K562 (cell line): Measurements from ENCODE around the gene CD93.

Source experiments
- EZH2 ChIP-seq: IDR thresholded peaks from 2 replicates; pipeline ENCODE4 v1.6.1; 2012; ENCODE audit warnings: low read depth, mild to moderate bottlenecking, inconsistent platforms, low read length, borderline replicate concordance
- GABPB1 ChIP-seq: sonication (generic); formaldehyde crosslinking; IDR thresholded peaks from 2 replicates; pipeline ENCODE4 v1.8.0; 2022; ENCODE audit warnings: mild to moderate bottlenecking, missing genetic modification reagents
- POLR2A ChIP-seq: fragments of 450-650 bp; conservative IDR thresholded peaks from 2 replicates; pipeline ENCODE4 v1.6.1; 2016
- TAF1 ChIP-seq: IDR thresholded peaks from 2 replicates; pipeline ENCODE4 v1.6.1; 2011; ENCODE audit warnings: mild to moderate bottlenecking, low read length, moderate library complexity; ENCODE audit not compliant: insufficient read depth, control insufficient read depth, severe bottlenecking; ENCODE audit errors: extremely low read depth
- ZEB2 ChIP-seq: fragments of 450-650 bp; IDR thresholded peaks from 2 replicates; pipeline ENCODE4 v1.6.1; 2016
- ZZZ3 ChIP-seq: fragments of 450-650 bp; IDR thresholded peaks from 2 replicates; pipeline ENCODE4 v1.6.1; 2016; ENCODE audit warnings: antibody characterized with exemption, mild to moderate bottlenecking, moderate library complexity
- TF ChIP-seq, protein P1 (sequence below): IDR thresholded peaks from 2 replicates; pipeline ENCODE4 v1.6.1; 2014; ENCODE audit warnings: antibody characterized with exemption
- TF ChIP-seq, protein P2 (sequence below), 3 experiments: IDR thresholded peaks in 2 of 3; conservative IDR thresholded peaks in 1 of 3; 2 replicates each; pipeline ENCODE4 v1.5.1; 2011 to 2012; ENCODE audit warnings: low read length in 3 of 3, mild to moderate bottlenecking in 3 of 3, control low read depth in 2 of 3, improper control_type of control experiment in 1 of 3, inconsistent platforms in 1 of 3, low read depth in 1 of 3, mixed read lengths in 1 of 3, moderate library complexity in 1 of 3; ENCODE audit not compliant: insufficient read depth in 2 of 3
- TF ChIP-seq, protein P3 (sequence below), 2 experiments: fragments of 450-650 bp in 1 of 2; sonication (generic) in 1 of 2; formaldehyde crosslinking in 1 of 2; IDR thresholded peaks; 2 replicates each; pipeline versions ENCODE4 v1.7.1 to v1.9.0; 2016 to 2022; ENCODE audit warnings: inconsistent platforms in 1 of 2, mild to moderate bottlenecking in 1 of 2, missing genetic modification reagents in 1 of 2
- TF ChIP-seq, protein P4 (sequence below): fragments of 450-650 bp; IDR thresholded peaks from 2 replicates; pipeline ENCODE4 v1.6.1; 2017; ENCODE audit warnings: antibody characterized with exemption, mild to moderate bottlenecking

DNA sequence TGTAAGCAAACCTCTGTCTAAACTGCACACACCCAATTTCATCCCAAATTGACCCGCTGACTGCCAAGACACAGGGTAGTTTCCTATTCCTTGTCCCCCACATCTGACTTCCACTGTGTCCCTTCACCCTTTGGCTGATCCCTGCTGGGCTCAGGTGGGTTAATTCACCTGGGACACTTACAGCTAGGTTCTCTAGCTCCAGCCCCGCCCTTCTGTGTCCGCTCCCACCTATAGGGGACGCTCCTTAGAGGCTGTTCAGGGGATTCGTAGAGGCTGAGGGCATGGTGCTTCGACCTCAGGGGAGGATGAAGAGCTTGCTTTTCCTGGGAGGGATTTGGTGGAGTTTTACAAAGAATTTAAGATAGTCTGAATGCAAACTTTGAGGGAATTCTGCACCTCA lies 4.0 kb upstream of the CD93 start:
- TF ChIP-seq, protein P1, sequence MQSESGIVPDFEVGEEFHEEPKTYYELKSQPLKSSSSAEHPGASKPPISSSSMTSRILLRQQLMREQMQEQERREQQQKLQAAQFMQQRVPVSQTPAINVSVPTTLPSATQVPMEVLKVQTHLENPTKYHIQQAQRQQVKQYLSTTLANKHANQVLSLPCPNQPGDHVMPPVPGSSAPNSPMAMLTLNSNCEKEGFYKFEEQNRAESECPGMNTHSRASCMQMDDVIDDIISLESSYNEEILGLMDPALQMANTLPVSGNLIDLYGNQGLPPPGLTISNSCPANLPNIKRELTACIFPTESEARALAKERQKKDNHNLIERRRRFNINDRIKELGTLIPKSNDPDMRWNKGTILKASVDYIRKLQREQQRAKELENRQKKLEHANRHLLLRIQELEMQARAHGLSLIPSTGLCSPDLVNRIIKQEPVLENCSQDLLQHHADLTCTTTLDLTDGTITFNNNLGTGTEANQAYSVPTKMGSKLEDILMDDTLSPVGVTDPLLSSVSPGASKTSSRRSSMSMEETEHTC, result no peak
- TF ChIP-seq GABPB1 (CRISPR knock-in tag) (no peak), POLR2A (no peak), EZH2 (no peak), ZZZ3 (no peak), TAF1 (no peak), ZEB2 (no peak)
- TF ChIP-seq, protein P2, sequence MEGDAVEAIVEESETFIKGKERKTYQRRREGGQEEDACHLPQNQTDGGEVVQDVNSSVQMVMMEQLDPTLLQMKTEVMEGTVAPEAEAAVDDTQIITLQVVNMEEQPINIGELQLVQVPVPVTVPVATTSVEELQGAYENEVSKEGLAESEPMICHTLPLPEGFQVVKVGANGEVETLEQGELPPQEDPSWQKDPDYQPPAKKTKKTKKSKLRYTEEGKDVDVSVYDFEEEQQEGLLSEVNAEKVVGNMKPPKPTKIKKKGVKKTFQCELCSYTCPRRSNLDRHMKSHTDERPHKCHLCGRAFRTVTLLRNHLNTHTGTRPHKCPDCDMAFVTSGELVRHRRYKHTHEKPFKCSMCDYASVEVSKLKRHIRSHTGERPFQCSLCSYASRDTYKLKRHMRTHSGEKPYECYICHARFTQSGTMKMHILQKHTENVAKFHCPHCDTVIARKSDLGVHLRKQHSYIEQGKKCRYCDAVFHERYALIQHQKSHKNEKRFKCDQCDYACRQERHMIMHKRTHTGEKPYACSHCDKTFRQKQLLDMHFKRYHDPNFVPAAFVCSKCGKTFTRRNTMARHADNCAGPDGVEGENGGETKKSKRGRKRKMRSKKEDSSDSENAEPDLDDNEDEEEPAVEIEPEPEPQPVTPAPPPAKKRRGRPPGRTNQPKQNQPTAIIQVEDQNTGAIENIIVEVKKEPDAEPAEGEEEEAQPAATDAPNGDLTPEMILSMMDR (IDR thresholded peaks at IDR 0.05 in 2 of 3, conservative IDR thresholded peaks at IDR 0.05 in 1 of 3; ENCODE audit: insufficient read depth in 2 of 3, low read depth in 1 of 3, low read length in 3 of 3), result peak in 2 of 3 experiments; percentile 22 to 35; a peak in 4 of 6 replicates
- TF ChIP-seq, protein P3, sequence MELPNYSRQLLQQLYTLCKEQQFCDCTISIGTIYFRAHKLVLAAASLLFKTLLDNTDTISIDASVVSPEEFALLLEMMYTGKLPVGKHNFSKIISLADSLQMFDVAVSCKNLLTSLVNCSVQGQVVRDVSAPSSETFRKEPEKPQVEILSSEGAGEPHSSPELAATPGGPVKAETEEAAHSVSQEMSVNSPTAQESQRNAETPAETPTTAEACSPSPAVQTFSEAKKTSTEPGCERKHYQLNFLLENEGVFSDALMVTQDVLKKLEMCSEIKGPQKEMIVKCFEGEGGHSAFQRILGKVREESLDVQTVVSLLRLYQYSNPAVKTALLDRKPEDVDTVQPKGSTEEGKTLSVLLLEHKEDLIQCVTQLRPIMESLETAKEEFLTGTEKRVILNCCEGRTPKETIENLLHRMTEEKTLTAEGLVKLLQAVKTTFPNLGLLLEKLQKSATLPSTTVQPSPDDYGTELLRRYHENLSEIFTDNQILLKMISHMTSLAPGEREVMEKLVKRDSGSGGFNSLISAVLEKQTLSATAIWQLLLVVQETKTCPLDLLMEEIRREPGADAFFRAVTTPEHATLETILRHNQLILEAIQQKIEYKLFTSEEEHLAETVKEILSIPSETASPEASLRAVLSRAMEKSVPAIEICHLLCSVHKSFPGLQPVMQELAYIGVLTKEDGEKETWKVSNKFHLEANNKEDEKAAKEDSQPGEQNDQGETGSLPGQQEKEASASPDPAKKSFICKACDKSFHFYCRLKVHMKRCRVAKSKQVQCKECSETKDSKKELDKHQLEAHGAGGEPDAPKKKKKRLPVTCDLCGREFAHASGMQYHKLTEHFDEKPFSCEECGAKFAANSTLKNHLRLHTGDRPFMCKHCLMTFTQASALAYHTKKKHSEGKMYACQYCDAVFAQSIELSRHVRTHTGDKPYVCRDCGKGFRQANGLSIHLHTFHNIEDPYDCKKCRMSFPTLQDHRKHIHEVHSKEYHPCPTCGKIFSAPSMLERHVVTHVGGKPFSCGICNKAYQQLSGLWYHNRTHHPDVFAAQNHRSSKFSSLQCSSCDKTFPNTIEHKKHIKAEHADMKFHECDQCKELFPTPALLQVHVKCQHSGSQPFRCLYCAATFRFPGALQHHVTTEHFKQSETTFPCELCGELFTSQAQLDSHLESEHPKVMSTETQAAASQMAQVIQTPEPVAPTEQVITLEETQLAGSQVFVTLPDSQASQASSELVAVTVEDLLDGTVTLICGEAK (IDR thresholded peaks at IDR 0.05), result no peak
- TF ChIP-seq, protein P3 (CRISPR knock-in tag; IDR thresholded peaks at IDR 0.05), result no peak
- TF ChIP-seq, protein P4, sequence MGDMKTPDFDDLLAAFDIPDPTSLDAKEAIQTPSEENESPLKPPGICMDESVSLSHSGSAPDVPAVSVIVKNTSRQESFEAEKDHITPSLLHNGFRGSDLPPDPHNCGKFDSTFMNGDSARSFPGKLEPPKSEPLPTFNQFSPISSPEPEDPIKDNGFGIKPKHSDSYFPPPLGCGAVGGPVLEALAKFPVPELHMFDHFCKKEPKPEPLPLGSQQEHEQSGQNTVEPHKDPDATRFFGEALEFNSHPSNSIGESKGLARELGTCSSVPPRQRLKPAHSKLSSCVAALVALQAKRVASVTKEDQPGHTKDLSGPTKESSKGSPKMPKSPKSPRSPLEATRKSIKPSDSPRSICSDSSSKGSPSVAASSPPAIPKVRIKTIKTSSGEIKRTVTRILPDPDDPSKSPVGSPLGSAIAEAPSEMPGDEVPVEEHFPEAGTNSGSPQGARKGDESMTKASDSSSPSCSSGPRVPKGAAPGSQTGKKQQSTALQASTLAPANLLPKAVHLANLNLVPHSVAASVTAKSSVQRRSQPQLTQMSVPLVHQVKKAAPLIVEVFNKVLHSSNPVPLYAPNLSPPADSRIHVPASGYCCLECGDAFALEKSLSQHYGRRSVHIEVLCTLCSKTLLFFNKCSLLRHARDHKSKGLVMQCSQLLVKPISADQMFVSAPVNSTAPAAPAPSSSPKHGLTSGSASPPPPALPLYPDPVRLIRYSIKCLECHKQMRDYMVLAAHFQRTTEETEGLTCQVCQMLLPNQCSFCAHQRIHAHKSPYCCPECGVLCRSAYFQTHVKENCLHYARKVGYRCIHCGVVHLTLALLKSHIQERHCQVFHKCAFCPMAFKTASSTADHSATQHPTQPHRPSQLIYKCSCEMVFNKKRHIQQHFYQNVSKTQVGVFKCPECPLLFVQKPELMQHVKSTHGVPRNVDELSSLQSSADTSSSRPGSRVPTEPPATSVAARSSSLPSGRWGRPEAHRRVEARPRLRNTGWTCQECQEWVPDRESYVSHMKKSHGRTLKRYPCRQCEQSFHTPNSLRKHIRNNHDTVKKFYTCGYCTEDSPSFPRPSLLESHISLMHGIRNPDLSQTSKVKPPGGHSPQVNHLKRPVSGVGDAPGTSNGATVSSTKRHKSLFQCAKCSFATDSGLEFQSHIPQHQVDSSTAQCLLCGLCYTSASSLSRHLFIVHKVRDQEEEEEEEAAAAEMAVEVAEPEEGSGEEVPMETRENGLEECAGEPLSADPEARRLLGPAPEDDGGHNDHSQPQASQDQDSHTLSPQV, result no peak
